OCI-LY7 (cell line): ENCODE results near the gene COL5A1.

Source experiments
- EZH2phosphoT487 ChIP-seq: fragments of 200-600 bp; sonication (generic); IDR thresholded peaks from 2 replicates; pipeline ENCODE4 v1.6.1; 2018; ENCODE audit warnings: low read depth, borderline replicate concordance, mild to moderate bottlenecking, mixed run types, antibody characterized with exemption, low read length, moderate library complexity, mixed read lengths
- TF ChIP-seq, protein P1 (sequence below): fragments of 200-600 bp; sonication (generic); conservative IDR thresholded peaks from 2 replicates; pipeline ENCODE4 v1.5.1; 2014; ENCODE audit warnings: mild to moderate bottlenecking, antibody characterized with exemption, low read length, moderate library complexity, mixed read lengths

DNA sequence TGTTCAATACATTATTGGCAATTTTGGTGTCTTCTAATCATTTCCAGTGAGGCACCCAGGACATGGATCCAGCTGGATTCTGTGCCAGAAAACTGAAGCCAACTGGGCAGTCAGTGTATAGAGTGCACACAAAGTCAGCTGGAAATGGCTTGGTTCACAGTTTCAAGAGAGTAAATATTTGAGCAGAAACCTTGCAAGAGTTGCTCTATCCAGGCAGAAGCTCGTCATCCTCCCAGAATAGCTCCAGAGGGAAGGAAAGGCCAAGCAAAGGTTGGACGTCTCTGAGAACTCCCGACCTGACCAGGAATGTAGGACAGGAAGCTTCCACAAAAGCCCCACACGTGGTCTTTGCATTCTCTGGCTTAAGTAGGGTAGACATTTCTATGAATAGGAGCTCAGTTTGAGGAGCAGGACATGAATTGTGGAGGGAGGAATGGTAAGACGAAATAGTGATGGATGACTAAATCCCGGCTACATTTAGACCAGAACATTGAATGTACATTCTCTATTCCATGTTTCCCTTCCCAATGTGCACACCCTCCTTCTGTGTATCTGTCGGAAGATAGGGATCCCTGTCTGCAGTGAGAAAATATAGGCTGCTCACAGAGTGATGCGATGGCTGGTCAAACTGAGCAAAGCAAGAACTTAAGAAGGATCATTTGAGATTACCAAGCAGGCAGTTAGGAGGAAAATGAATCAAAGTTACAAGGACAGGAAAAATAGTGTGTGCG is 166.3 kb downstream of the COL5A1 start:
- TF ChIP-seq, protein P1, sequence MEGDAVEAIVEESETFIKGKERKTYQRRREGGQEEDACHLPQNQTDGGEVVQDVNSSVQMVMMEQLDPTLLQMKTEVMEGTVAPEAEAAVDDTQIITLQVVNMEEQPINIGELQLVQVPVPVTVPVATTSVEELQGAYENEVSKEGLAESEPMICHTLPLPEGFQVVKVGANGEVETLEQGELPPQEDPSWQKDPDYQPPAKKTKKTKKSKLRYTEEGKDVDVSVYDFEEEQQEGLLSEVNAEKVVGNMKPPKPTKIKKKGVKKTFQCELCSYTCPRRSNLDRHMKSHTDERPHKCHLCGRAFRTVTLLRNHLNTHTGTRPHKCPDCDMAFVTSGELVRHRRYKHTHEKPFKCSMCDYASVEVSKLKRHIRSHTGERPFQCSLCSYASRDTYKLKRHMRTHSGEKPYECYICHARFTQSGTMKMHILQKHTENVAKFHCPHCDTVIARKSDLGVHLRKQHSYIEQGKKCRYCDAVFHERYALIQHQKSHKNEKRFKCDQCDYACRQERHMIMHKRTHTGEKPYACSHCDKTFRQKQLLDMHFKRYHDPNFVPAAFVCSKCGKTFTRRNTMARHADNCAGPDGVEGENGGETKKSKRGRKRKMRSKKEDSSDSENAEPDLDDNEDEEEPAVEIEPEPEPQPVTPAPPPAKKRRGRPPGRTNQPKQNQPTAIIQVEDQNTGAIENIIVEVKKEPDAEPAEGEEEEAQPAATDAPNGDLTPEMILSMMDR = no peak
- no peak for TF ChIP-seq EZH2phosphoT487
